Upper lobe of left lung (tissue), 4 donors: ENCODE measurements around the gene NCAN.

Experiments
- EP300 ChIP-seq, 4 donors: sonication (generic); formaldehyde crosslinking; IDR thresholded peaks; one replicate each; pipeline ENCODE4 v1.5.1; 2017; ENCODE audit warnings: antibody characterized with exemption in 4 of 4, control low read depth in 2 of 4
- TF ChIP-seq, protein P1 (sequence below), 6 experiments: fragments of 450-650 bp in 4 of 6; fragments of 200-600 bp in 2 of 6; sonication (generic) in 2 of 6; IDR thresholded peaks; one replicate each; pipeline ENCODE4 v1.5.1; 2016 to 2019; ENCODE audit warnings: antibody characterized with exemption in 6 of 6

DNA sequence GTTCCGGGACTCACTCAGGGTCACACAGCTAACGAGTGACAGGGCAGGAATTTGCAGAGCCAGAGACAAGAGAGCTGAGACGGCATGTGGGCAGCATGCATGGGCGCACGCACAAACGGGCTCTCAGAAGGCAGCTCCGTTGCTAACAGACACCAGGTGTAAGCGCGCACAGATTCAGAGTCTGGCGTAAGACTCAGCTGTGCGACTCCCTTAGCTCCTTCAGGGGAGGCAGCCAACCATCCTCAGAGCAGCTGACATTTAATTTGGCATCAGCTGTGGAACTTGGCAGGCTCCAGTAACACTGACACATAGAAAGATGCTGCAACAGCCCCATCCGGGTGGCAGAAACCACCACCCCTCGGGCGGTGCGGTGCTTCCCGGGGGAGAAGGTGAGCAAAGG is 68.8 kb downstream of the NCAN start:
- TF ChIP-seq, protein P1, sequence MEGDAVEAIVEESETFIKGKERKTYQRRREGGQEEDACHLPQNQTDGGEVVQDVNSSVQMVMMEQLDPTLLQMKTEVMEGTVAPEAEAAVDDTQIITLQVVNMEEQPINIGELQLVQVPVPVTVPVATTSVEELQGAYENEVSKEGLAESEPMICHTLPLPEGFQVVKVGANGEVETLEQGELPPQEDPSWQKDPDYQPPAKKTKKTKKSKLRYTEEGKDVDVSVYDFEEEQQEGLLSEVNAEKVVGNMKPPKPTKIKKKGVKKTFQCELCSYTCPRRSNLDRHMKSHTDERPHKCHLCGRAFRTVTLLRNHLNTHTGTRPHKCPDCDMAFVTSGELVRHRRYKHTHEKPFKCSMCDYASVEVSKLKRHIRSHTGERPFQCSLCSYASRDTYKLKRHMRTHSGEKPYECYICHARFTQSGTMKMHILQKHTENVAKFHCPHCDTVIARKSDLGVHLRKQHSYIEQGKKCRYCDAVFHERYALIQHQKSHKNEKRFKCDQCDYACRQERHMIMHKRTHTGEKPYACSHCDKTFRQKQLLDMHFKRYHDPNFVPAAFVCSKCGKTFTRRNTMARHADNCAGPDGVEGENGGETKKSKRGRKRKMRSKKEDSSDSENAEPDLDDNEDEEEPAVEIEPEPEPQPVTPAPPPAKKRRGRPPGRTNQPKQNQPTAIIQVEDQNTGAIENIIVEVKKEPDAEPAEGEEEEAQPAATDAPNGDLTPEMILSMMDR (IDR thresholded peaks at IDR 0.05) = no peak
- no peak for TF ChIP-seq EP300 (IDR thresholded peaks at IDR 0.05)
